ENCODE measurements around the gene SLC24A4. TPM values are rescaled to one million over a fixed set of nuclear protein-coding genes. Genes with fewer than 3 reads are reported as not detected.

The SLC24A4 gene
- total and polyA plus RNA-seq, 2 donors (not counting 3 experiments of a cell fraction or from before 2014, with no cell fraction given) = 0.07 to 0.08 TPM

DNA sequence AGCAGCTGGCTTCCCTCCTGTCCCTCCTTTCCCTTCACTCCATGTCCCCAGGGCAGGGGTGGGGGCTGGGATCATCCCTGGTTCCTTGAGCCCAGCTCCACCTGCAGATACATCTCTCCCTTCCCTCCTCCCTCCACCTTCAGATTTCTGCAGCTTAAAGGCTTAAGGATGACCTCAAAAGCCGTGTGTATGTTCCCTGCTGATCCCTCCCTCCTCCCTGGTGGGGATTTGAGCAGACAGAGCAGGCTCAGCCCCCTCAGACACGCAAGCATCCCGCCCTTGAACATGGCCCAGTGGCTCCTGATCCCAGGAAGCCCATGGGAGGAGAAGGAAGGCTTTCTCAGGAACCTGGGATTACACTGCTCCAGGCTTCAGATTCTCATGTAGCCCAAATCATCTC is 107.7 kb downstream of the SLC24A4 start:
- Histone ChIP-seq H3K4me1 (ENCODE audit: control insufficient read depth, extremely low read depth, insufficient read depth, low read length) (no peaks in the 10 kb centered on the region), H3K9ac (replicated peaks; ENCODE audit: extremely low read depth, insufficient read depth, low read length) (no peak overlapping the region), H3K27ac (ENCODE audit: insufficient read depth, low read depth, low read length) (no peak overlapping the region), H3K36me3 (ENCODE audit: control insufficient read depth in 2 of 2, extremely low read depth in 1 of 2, insufficient read depth in 2 of 2, low read length in 2 of 2) (no peaks in the 10 kb centered on the region), H3K79me2 (ENCODE audit: control insufficient read depth, insufficient read depth, low read length) (no peaks in the 10 kb centered on the region), H3K27me3 (ENCODE audit: control insufficient read depth in 2 of 2, insufficient read depth in 2 of 2, low read length in 2 of 2) (no peaks in the 10 kb centered on the region), H3K9me3 (replicated peaks; ENCODE audit: control insufficient read depth, insufficient read depth, low read length) (no peaks in the 10 kb centered on the region), H3K4me2 (ENCODE audit: insufficient read depth, low read length) (no peak overlapping the region), H3K4me3 (replicated peaks in 1 of 3; ENCODE audit: insufficient read depth in 1 of 3, low read depth in 1 of 3, low read length in 3 of 3) (no peak overlapping the region), H4K20me1 (replicated peaks; ENCODE audit: control insufficient read depth, extremely low read depth, insufficient read depth, low read length) (no peaks in the 10 kb centered on the region), H2AFZ (ENCODE audit: low read depth, low read length) (no peak overlapping the region), H3K9me1 (replicated peaks; ENCODE audit: control insufficient read depth, extremely low read depth, insufficient read depth, low read length) (no peaks in the 10 kb centered on the region)
- BruUV-seq (replicated peaks) = no TSS peak
- DNase-seq (ENCODE audit: low read depth, low spot score) (no peak), FAIRE-seq (no peak)
- intact Hi-C loops (cut with micrococcal nuclease) (no loop called here), dilution Hi-C loops (cut with MboI; ENCODE audit: extremely low pct_ligation_motif_present, low sequenced_read_pairs) (no loop called here)
- CTCF ChIA-PET = no interaction called here
- POLR2A ChIA-PET = no interaction called here
- TF ChIP-seq POLR2AphosphoS5 (IDR thresholded peaks at IDR 0.05; ENCODE audit: insufficient read depth, low read depth, low read length) (no peak), JUN (IDR thresholded peaks at IDR 0.05; ENCODE audit: borderline replicate concordance, insufficient read depth, insufficient read length, low read depth) (no peak), FOS (IDR thresholded peaks at IDR 0.05; ENCODE audit: borderline replicate concordance, insufficient read depth, low read length) (no peak), EZH2 (IDR thresholded peaks at IDR 0.05; ENCODE audit: borderline replicate concordance, low read depth, low read length, severe bottlenecking) (no peak), MYC (IDR thresholded peaks at IDR 0.05; ENCODE audit: low read depth, low read length) (no peak), POLR2A (IDR thresholded peaks at IDR 0.05; ENCODE audit: low read depth, low read length) (no peak), GATA2 (IDR thresholded peaks at IDR 0.05; ENCODE audit: insufficient read depth, insufficient read length, low read depth, low read length) (no peak)
- TF ChIP-seq, protein P1, sequence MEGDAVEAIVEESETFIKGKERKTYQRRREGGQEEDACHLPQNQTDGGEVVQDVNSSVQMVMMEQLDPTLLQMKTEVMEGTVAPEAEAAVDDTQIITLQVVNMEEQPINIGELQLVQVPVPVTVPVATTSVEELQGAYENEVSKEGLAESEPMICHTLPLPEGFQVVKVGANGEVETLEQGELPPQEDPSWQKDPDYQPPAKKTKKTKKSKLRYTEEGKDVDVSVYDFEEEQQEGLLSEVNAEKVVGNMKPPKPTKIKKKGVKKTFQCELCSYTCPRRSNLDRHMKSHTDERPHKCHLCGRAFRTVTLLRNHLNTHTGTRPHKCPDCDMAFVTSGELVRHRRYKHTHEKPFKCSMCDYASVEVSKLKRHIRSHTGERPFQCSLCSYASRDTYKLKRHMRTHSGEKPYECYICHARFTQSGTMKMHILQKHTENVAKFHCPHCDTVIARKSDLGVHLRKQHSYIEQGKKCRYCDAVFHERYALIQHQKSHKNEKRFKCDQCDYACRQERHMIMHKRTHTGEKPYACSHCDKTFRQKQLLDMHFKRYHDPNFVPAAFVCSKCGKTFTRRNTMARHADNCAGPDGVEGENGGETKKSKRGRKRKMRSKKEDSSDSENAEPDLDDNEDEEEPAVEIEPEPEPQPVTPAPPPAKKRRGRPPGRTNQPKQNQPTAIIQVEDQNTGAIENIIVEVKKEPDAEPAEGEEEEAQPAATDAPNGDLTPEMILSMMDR (IDR thresholded peaks at IDR 0.05; ENCODE audit: extremely low read depth in 1 of 2, insufficient read depth in 1 of 2, low read depth in 1 of 2, low read length in 2 of 2) = no peak
- TF ChIP-seq, protein P2, sequence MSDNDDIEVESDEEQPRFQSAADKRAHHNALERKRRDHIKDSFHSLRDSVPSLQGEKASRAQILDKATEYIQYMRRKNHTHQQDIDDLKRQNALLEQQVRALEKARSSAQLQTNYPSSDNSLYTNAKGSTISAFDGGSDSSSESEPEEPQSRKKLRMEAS (IDR thresholded peaks at IDR 0.05; ENCODE audit: insufficient read depth, insufficient read length) = no peak

Data from endothelial cell of umbilical vein (primary cell).